ENCODE results near the gene PSMD2.

GRCh38 chr3:184249412-184250166 lies 49.5 kb upstream of the PSMD2 start, which contains the start of gene EEF1AKMT4:
- no peak for TF ChIP-seq POLR2AphosphoS5 (IDR thresholded peaks at IDR 0.05; ENCODE audit: low read depth, low read length)
- peak; percentile 29; the same call in 1 of the 2 replicates for TF ChIP-seq POLR2A (IDR thresholded peaks at IDR 0.05; ENCODE audit: low read depth, low read length)

Measured in GM12892 (cell line).